GM18907 (cell line): ENCODE measurements around the gene ZNF273.

Source experiments
- ATAC-seq: cut with Tn5 transposase; IDR thresholded peaks from one replicate; pipeline ENCODE4 v1.9.1; 2021; ENCODE audit warnings: mild to moderate bottlenecking, moderate library complexity; ENCODE audit not compliant: unreplicated experiment

The ZNF273 gene

GRCh38 chr7:64876792-64877713 lies 26.0 kb upstream of the ZNF273 start:
- no peak for ATAC-seq

DNA sequence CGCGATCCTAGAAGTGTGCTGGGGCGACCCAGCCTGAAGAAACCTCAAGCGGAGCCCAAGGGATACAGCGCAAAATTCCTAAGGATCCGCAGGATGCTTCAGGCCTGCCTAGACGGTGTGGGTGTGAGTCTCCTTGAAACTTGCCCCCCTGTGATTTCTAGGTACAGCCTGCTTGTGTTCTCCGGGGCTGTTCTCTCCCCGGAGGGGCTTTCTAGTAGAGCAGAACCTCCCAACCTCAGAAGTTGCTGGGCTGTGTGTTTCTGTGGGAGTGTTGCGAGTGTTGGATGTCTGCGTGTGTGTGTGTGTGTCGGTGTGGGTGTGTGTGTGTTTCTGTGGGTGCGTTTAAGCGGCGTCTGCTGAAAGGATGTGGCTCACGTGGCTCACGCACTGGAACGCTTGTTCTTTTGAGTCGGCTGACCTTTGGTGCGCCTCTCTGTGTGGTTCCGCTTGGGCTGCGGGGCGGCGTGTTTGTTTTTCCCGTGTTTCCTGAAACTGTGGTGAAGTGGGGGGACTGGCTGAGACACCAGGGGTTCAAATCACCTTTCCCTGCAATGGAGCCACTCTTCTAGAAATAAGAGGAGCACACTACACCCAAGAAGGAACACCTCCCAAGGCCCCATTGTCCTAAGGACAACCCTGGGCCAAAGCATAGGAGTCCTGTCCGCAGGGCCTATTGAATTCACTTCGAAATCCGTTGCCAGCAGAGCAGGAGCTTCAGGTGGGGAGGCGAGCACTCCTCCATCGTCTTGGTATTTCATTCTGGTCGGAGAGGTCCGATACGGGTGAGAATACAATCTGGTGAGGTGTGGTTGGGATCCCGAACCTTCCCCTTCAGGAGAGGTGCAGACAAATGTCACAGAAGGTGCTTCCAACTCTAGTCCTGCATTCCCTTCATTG lies 25.1 kb upstream of the ZNF273 start:
- no peak for ATAC-seq

DNA sequence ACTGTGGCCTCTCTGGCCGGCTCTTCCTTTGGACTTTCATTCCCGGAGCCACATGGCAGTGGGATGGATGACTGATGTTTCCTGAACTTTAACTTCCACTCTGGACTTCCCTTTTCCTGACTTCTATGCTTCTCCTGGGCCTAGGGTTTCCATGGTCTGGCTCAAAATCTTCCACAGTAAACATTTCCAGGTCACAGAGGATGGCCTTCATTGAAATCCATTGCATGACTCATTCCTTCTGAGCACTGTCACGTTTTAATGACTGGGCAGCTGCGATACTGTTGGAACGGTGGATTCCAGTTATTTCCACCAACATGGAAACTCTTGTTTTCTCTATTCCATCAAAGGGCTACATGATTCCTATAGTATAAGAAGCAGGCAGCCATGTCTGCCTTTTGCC lies 24.4 kb upstream of the ZNF273 start:
- no peak for ATAC-seq

- no peak for ATAC-seq
These were observed 23.9 kb upstream of the ZNF273 start for GRCh38 chr7:64879086-64879730.

DNA sequence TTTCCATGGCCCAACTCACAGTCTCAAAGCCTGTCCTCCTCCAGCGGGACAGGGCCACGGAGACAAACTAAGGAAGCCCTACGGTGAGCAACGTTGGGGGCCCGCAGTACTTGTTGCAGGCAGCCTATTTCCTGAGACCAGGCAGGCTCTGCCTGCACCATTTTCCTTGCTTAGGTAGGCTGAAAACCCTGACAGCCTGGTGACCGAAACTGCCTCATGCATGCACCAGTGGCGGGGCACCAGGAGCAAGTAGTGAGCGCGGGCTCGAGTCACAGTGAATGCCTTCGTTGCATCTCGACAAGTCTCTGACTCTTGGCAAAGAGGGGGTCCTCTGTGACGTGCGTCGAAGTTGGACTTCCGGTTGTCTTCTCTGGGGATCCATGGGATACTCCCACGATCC lies 23.3 kb upstream of the ZNF273 start:
- no peak for ATAC-seq

DNA sequence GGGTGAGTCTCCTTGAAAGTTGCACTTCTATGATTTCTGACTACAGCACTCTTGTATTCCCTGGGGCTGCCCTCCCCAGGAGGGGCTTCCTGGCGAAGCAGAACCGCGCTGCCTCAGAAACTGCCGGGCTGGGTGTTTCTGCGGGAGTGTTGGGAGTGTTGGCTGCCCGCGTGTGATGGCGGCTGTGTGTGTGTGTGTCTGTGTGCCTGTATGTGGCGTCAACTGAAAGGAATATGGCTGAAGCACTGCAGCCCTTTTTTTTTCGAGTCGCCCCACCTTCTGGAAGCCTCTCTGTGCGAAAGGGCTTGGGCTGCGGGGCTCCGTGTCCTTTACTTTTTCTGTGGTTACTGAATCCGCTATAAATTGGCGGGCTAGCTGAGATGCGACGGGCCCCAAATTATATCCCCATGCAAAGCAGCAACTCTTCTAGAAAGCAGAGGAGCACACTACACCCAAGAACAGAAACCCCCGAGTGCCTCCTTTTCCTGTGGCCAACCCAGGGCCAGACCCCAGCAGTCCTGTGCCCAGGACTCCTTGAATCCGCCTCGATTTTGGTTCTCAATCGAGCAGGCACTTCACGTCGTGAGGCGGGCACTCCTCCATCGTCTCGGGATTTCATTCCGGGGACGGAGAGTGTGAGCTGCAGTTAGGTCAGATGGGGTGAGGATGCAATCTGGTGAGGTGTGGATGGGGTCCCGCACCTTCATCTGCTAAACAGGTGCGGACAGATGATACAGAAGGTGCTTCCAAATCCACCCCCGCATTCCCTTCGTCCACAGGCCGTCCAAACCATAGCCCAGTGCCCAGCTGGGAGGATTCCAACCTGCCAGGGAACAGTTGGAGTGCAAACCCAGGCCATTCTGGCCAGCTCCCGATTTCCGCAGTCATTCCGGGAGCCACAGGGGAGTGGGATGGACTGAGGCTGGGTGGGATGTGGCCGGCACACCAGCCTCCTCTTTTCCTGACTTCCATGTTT lies 22.5 kb upstream of the ZNF273 start:
- ATAC-seq: no peak

GRCh38 chr7:64881461-64882287 lies 21.4 kb upstream of the ZNF273 start:
- ATAC-seq: no peak

GRCh38 chr7:64882341-64883112 lies 20.5 kb upstream of the ZNF273 start:
- no peak for ATAC-seq

DNA sequence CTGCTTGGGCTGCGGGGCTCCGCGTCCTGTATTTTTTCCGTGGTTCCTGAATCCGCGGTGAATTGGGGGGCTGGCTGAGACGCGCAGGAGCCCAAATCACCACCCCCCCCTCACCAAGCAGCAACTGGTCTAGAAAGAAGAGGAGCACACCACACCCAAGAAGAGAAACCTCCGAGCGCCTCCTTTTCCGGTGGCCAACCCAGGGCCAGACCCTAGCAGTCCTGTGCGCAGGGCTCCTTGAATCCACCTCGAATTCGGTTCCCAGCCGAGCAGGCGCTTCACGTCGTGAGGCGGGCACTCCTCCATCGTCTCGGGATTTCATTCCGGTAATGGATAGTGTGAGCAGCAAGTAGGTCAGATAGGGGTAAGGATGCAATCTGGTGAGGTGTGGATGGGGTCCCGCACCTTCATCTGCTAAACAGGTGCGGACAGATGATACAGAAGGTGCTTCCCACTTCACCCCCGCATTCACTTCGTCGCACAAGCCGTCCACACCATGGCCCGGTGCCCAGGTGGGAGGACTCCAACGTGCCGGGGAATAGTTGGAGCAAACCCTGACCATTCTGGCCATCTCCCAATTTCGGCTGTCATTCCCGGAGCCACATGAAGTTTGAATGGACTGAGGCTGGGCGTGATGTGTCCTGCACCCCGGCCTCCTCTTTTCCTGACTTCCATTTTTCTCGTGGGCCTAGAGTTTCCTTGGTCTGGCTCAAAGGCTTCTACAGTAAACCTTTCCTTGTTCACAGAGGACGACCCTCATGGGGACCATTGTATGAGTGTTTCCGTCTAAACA lies 19.8 kb upstream of the ZNF273 start:
- ATAC-seq: no peak

DNA sequence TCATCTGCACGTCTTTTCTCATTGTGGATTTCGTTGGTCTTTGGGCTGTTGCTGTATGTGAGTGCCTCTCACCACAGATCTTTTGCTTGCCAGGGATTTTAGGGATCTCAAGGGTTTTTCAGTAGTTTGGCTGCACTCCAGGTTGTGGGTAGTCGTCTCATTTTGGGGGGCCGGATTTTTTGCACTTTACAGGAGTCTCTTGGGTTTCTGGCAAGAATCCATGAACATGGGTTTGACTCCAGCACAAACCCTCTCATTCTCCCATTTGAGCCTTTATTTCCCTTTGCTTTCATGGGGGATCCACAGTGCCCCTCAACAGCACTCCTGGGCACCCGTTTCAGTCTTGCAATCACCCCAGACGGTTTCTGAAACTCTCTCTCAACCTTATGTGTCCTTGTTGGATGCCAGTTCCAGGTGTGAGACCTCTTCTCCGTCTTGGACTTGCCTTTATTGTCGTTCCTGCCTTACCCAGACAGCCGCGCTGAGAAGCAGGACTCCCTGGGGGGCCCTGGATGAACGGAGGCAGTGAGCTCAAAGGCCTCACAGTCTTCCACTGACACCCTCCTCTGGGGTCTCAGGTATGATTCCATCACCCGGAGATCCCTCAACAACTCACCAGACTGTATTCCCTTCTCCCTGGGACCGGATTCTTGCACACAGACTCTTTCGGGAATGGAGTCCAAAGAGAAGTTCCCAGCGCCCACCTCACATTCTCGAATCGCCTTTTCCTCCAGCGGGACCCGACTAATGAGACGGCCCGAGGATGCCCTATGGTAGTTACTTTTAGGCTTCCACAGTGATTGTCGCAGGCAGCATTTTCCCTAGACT lies 18.8 kb upstream of the ZNF273 start:
- no peak for ATAC-seq

GRCh38 chr7:64884913-64885370 lies 18.1 kb upstream of the ZNF273 start:
- no peak for ATAC-seq

- ATAC-seq: no peak
These were observed 17.4 kb upstream of the ZNF273 start for GRCh38 chr7:64885520-64886240.

GRCh38 chr7:64886956-64887545 lies 16.0 kb upstream of the ZNF273 start:
- no peak for ATAC-seq

GRCh38 chr7:64887756-64888508 lies 15.1 kb upstream of the ZNF273 start:
- no peak for ATAC-seq

- ATAC-seq: no peak
These were observed 14.5 kb upstream of the ZNF273 start for GRCh38 chr7:64888561-64888900.
